HepG2 (cell line): ENCODE measurements around the gene MYH7B.

ENCODE experiments used
- EHMT2 ChIP-seq: fragments of 200-600 bp; sonication (generic); IDR thresholded peaks from 2 replicates; pipeline ENCODE4 v1.7.0; 2017; ENCODE audit warnings: antibody characterized with exemption, low read depth, low read length, borderline replicate concordance
- EZH2 ChIP-seq: conservative IDR thresholded peaks from 2 replicates; pipeline ENCODE4 v1.6.1; 2012; ENCODE audit warnings: mild to moderate bottlenecking, low read depth, low read length, moderate library complexity
- FOXM1 ChIP-seq: sonication (generic); formaldehyde crosslinking; IDR thresholded peaks from 2 replicates; pipeline ENCODE4 v1.5.0; 2020; ENCODE audit warnings: missing genetic modification reagents
- HIVEP1 ChIP-seq: sonication (generic); formaldehyde crosslinking; IDR thresholded peaks from 2 replicates; pipeline ENCODE4 v1.4.0; 2020; ENCODE audit warnings: mild to moderate bottlenecking, missing genetic modification reagents
- KDM1A ChIP-seq: IDR thresholded peaks from 2 replicates; pipeline ENCODE4 v1.6.1; 2016; ENCODE audit warnings: missing compliant biosample characterization
- TF ChIP-seq, protein P1 (sequence below): sonication (generic); formaldehyde crosslinking; IDR thresholded peaks from 2 replicates; pipeline ENCODE4 v1.5.0; 2020; ENCODE audit warnings: mild to moderate bottlenecking, missing genetic modification reagents
- TF ChIP-seq, protein P2 (sequence below): sonication (generic); formaldehyde crosslinking; IDR thresholded peaks from 2 replicates; pipeline ENCODE4 v1.5.0; 2020; ENCODE audit warnings: mild to moderate bottlenecking, missing genetic modification reagents, moderate library complexity
- TF ChIP-seq, protein P3 (sequence below): sonication (generic); formaldehyde crosslinking; conservative IDR thresholded peaks from 2 replicates; pipeline ENCODE4 v1.4.0; 2020; ENCODE audit warnings: missing genetic modification reagents

DNA sequence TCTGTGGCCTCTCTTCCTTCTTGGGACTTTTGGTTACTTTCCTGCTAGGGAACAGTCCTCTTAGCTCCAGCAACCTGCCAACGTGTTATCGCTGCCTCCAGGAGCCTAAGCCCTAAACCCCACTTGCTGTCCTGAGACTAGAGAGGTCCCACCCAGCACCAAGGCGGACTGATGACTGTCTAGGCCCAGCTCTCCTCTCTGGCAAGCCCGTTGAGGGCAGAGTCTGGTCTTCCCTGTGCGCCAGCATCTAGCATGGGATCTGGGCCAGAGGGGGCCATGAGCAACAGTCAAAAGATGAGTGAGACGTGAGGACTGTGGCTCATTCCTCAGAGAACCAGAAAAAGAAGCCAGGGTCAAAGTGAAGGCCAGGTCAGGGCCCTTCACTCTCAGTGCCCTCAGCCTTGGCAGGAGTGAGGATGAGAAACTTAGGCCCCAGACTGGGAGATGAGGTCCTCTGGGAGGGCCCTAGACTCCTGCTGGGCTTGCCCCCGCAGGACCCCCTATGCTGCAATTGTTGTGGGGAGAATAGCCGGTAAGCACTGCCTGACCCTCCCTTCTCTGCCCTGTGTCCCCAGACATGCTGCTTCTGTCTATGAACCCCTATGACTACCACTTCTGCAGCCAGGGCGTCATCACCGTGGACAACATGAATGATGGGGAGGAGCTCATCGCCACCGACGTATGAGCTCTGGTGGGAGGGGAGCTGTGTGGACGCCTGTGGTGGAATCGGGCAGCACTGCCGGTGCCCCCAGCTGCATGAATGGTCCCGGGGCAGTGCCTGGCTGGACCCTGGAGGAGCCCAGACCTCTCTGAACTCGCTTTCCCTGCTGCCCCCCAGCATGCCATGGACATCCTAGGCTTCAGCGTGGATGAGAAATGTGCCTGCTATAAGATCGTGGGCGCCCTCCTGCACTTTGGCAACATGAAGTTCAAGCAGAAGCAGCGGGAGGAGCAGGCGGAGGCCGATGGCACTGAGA lies 30.9 kb downstream of the MYH7B start:
- TF ChIP-seq KDM1A (no peak), EHMT2 (no peak), EZH2 (no peak), HIVEP1 (CRISPR knock-in tag) (no peak; the same call in 1 of the 2 replicates), FOXM1 (CRISPR knock-in tag) (no peak)
- TF ChIP-seq, protein P1, sequence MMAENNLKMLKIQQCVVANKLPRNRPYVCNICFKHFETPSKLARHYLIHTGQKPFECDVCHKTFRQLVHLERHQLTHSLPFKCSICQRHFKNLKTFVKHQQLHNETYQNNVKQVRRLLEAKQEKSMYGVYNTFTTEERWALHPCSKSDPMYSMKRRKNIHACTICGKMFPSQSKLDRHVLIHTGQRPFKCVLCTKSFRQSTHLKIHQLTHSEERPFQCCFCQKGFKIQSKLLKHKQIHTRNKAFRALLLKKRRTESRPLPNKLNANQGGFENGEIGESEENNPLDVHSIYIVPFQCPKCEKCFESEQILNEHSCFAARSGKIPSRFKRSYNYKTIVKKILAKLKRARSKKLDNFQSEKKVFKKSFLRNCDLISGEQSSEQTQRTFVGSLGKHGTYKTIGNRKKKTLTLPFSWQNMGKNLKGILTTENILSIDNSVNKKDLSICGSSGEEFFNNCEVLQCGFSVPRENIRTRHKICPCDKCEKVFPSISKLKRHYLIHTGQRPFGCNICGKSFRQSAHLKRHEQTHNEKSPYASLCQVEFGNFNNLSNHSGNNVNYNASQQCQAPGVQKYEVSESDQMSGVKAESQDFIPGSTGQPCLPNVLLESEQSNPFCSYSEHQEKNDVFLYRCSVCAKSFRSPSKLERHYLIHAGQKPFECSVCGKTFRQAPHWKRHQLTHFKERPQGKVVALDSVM (CRISPR knock-in tag), result no peak
- TF ChIP-seq, protein P2, sequence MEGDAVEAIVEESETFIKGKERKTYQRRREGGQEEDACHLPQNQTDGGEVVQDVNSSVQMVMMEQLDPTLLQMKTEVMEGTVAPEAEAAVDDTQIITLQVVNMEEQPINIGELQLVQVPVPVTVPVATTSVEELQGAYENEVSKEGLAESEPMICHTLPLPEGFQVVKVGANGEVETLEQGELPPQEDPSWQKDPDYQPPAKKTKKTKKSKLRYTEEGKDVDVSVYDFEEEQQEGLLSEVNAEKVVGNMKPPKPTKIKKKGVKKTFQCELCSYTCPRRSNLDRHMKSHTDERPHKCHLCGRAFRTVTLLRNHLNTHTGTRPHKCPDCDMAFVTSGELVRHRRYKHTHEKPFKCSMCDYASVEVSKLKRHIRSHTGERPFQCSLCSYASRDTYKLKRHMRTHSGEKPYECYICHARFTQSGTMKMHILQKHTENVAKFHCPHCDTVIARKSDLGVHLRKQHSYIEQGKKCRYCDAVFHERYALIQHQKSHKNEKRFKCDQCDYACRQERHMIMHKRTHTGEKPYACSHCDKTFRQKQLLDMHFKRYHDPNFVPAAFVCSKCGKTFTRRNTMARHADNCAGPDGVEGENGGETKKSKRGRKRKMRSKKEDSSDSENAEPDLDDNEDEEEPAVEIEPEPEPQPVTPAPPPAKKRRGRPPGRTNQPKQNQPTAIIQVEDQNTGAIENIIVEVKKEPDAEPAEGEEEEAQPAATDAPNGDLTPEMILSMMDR (CRISPR knock-in tag), result no peak
- TF ChIP-seq, protein P3, sequence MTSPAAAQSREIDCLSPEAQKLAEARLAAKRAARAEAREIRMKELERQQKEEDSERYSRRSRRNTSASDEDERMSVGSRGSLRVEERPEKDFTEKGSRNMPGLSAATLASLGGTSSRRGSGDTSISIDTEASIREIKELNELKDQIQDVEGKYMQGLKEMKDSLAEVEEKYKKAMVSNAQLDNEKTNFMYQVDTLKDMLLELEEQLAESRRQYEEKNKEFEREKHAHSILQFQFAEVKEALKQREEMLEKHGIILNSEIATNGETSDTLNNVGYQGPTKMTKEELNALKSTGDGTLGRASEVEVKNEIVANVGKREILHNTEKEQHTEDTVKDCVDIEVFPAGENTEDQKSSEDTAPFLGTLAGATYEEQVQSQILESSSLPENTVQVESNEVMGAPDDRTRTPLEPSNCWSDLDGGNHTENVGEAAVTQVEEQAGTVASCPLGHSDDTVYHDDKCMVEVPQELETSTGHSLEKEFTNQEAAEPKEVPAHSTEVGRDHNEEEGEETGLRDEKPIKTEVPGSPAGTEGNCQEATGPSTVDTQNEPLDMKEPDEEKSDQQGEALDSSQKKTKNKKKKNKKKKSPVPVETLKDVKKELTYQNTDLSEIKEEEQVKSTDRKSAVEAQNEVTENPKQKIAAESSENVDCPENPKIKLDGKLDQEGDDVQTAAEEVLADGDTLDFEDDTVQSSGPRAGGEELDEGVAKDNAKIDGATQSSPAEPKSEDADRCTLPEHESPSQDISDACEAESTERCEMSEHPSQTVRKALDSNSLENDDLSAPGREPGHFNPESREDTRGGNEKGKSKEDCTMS (CRISPR knock-in tag), result no peak
